ENCODE results near the gene MKI67. TPM values are rescaled to one million over a fixed set of nuclear protein-coding genes. Genes with fewer than 3 reads are reported as not detected.

Gene MKI67
- total RNA-seq, 3 donors from 2014 or later = 7.7 to 54.7 (median 14.0) TPM

GRCh38 chr10:128091636-128092210 lies 34.5 kb downstream of the MKI67 start:
- Histone ChIP-seq H3K9me3 (no peaks in the 10 kb centered on the region), H3K36me3 (ENCODE audit: low read depth) (no peaks in the 10 kb centered on the region), H3K4me3 (no peak overlapping the region), H3K4me1 (ENCODE audit: low read depth) (no peaks in the 10 kb centered on the region)
- intact Hi-C loops (cut with DNase I, micrococcal nuclease) = no loop called here
- no peak for ATAC-seq
- no peak for DNase-seq
- TF ChIP-seq CTCF (IDR thresholded peaks at IDR 0.05) = no peak

- peak; percentile 70 for ATAC-seq
- TF ChIP-seq CTCF (IDR thresholded peaks at IDR 0.05) = no peak
- no peaks in the 10 kb centered on the region for H3K9me3 ChIP-seq
- no peaks in the 10 kb centered on the region for H3K4me1 ChIP-seq (ENCODE audit: low read depth)
- no peak for DNase-seq
- intact Hi-C loops (cut with DNase I, micrococcal nuclease) = no loop called here
- H3K4me3 ChIP-seq = no peak overlapping the region
- no peaks in the 10 kb centered on the region for H3K36me3 ChIP-seq (ENCODE audit: low read depth)
Observed at GRCh38 chr10:128087884-128088709, 38.1 kb downstream of the MKI67 start.

GRCh38 chr10:128087146-128087883 lies 38.9 kb downstream of the MKI67 start:
- no peaks in the 10 kb centered on the region for H3K4me1 ChIP-seq (ENCODE audit: low read depth)
- H3K4me3 ChIP-seq = no peak overlapping the region
- ATAC-seq (no peak), DNase-seq (no peak)
- H3K36me3 ChIP-seq (ENCODE audit: low read depth) = no peaks in the 10 kb centered on the region
- H3K9me3 ChIP-seq = no peaks in the 10 kb centered on the region
- intact Hi-C loops (cut with DNase I, micrococcal nuclease) = no loop called here
- no peak for TF ChIP-seq CTCF (IDR thresholded peaks at IDR 0.05)

GRCh38 chr10:128086003-128086863 lies 40.0 kb downstream of the MKI67 start:
- H3K4me1 ChIP-seq (ENCODE audit: low read depth) = no peaks in the 10 kb centered on the region
- H3K36me3 ChIP-seq (ENCODE audit: low read depth) = no peaks in the 10 kb centered on the region
- intact Hi-C loops (cut with DNase I, micrococcal nuclease) = no loop called here
- DNase-seq (no peak), ATAC-seq (peak; percentile 24)
- H3K4me3 ChIP-seq = no peak overlapping the region
- H3K9me3 ChIP-seq = no peaks in the 10 kb centered on the region
- TF ChIP-seq CTCF (IDR thresholded peaks at IDR 0.05) = no peak

- Histone ChIP-seq H3K4me1 (ENCODE audit: low read depth) (no peaks in the 10 kb centered on the region), H3K9me3 (no peaks in the 10 kb centered on the region), H3K36me3 (ENCODE audit: low read depth) (no peaks in the 10 kb centered on the region), H3K4me3 (no peak overlapping the region)
- DNase-seq (no peak), ATAC-seq (no peak)
- intact Hi-C loops (cut with DNase I, micrococcal nuclease) = no loop called here
- TF ChIP-seq CTCF (IDR thresholded peaks at IDR 0.05) = no peak
Observed at GRCh38 chr10:128084991-128085390, 41.2 kb downstream of the MKI67 start.

All from mucosa of descending colon (tissue), 3 donors.